Measurements from ENCODE around the gene ATP2C2.

Gene ATP2C2

GRCh38 chr16:84478172-84478947, 110.0 kb downstream of the ATP2C2 start:
- no peak for DNase-seq

GRCh38 chr16:84479716-84480450, 111.5 kb downstream of the ATP2C2 start:
- DNase-seq, result no peak

- no peak for DNase-seq
These were observed 112.9 kb downstream of the ATP2C2 start for GRCh38 chr16:84481051-84481735.

- DNase-seq, result no peak
These were observed 113.9 kb downstream of the ATP2C2 start for GRCh38 chr16:84482001-84482891.

- DNase-seq, result no peak
These were observed 114.9 kb downstream of the ATP2C2 start for GRCh38 chr16:84482951-84483881.

GRCh38 chr16:84483882-84484565, 115.7 kb downstream of the ATP2C2 start:
- DNase-seq, result no peak

GRCh38 chr16:84484579-84485254, 116.4 kb downstream of the ATP2C2 start:
- DNase-seq, result peak; percentile 15

GRCh38 chr16:84485255-84486010, 117.1 kb downstream of the ATP2C2 start:
- no peak for DNase-seq

- no peak for DNase-seq
These were observed 117.8 kb downstream of the ATP2C2 start for GRCh38 chr16:84486126-84486525.

GRCh38 chr16:84486551-84487235, 118.4 kb downstream of the ATP2C2 start:
- DNase-seq, result no peak

- DNase-seq, result no peak
These were observed 119.0 kb downstream of the ATP2C2 start for GRCh38 chr16:84487358-84487757.

- DNase-seq, result no peak
These were observed 120.8 kb downstream of the ATP2C2 start for GRCh38 chr16:84489131-84489530.

- DNase-seq, result no peak
These were observed 127.2 kb downstream of the ATP2C2 start for GRCh38 chr16:84495506-84495905.

GRCh38 chr16:84496991-84497390, 128.7 kb downstream of the ATP2C2 start:
- DNase-seq, result no peak

GRCh38 chr16:84497418-84498222, 129.3 kb downstream of the ATP2C2 start:
- no peak for DNase-seq

- no peak for DNase-seq
These were observed 129.9 kb downstream of the ATP2C2 start for GRCh38 chr16:84498223-84498610.

GRCh38 chr16:84498859-84499620, 130.7 kb downstream of the ATP2C2 start:
- DNase-seq, result no peak

Measured in NCI-H1436 (cell line).